ENCODE data around the gene SCRN2. TPM values are rescaled to one million over a fixed set of nuclear protein-coding genes. Genes with fewer than 3 reads are reported as not detected.
A peak's percentile ranks its signal among the peaks of the same experiment; 100 is the strongest.

SCRN2 gene
- total and polyA plus RNA-seq, 7 experiments from 2014 or later, result 27.5 to 55.9 (median 38.3) TPM

DNA sequence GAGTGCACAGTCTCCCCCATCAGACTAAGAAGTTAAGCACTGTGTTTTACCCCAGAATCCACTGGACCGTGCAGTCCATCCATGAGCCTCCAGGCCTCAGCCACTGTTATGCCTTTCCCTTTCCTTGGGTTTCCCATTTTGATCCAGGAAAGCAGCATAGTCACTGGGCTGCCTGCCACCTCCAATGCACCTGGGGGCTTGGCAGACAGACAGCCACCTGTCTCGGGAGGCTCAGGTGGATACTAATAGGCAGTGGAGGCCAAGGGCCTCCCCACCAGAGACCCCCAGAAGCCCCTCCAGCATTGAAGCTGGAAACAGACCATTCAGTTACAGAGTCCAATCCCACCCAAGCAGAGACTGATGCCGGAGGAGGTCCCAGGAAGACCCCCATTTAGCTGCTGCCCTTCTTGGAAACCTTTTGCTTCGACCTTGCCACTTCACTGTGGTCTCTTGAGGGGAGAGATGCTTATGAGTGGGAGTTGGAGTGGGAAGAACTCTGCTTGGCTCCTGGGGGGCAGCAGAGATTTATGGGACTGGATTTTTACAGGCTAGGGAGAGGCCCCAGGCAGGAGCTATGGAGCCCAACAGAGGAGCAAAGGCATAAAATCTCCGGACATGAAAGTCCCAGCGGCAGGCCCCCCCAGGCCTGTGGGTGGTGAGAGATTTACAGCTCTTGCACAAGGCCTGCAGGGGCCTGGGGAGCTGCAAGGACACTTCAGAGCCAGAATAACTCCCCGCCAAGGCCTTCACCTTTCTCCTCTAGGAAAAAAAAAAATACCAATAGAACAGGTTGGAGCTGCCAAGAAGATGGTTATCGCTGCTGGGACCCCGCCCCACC is 42.7 kb upstream of the SCRN2 start:
- H3K9me3 Mint-ChIP-seq, result no peaks in the 10 kb centered on the region
- CTCF ChIA-PET, result interaction anchor here (14.4 kb wide), 1 partner anchor 40 kb away, joined by 290 read pairs; the partner anchor contains the start of gene SCRN2
- peak overlapping the region in 7 of 10 donors; percentile 25 to 69 (median 60) for H3K4me3 Mint-ChIP-seq
- peaks cover 0 to 10% (median 0%) of the 10 kb centered on the region in 5 donors for H3K27me3 Mint-ChIP-seq
- ATAC-seq (no peak), DNase-seq (no peak)
- no peaks in the 10 kb centered on the region for H3K36me3 Mint-ChIP-seq
- intact Hi-C loops (cut with micrococcal nuclease), result no loop called here
- peak overlapping the region in 6 of 9 donors; percentile 20 to 72 (median 38) for H3K27ac Mint-ChIP-seq
- POLR2A ChIA-PET, result interaction anchor here (1.0 to 1.2 kb wide), 2 partner anchors 11 to 52 kb away, joined by 7 read pairs; partner anchors contain the start of genes LRRC46 and MRPL10
- Histone ChIP-seq H3K4me3 (ENCODE audit: low read length) (no peak overlapping the region), H3K9me3 (ENCODE audit: control insufficient read depth in 2 of 3, low read length in 3 of 3) (no peaks in the 10 kb centered on the region), H3K27me3 (ENCODE audit: control insufficient read depth in 2 of 2, insufficient read depth in 2 of 2, low read length in 2 of 2) (no peaks in the 10 kb centered on the region), H3K36me3 (ENCODE audit: control insufficient read depth in 2 of 3, insufficient read depth in 3 of 3, low read length in 3 of 3) (no peaks in the 10 kb centered on the region), H3K4me1 (ENCODE audit: control insufficient read depth in 2 of 2, insufficient read depth in 2 of 2, low read length in 2 of 2) (peaks cover 0 to 31% of the 10 kb centered on the region in 2 donors), H3K27ac (ENCODE audit: low read depth, low read length) (no peak overlapping the region)
- peaks cover 21 to 42% (median 33%) of the 10 kb centered on the region in 7 donors for H3K4me1 Mint-ChIP-seq

DNA sequence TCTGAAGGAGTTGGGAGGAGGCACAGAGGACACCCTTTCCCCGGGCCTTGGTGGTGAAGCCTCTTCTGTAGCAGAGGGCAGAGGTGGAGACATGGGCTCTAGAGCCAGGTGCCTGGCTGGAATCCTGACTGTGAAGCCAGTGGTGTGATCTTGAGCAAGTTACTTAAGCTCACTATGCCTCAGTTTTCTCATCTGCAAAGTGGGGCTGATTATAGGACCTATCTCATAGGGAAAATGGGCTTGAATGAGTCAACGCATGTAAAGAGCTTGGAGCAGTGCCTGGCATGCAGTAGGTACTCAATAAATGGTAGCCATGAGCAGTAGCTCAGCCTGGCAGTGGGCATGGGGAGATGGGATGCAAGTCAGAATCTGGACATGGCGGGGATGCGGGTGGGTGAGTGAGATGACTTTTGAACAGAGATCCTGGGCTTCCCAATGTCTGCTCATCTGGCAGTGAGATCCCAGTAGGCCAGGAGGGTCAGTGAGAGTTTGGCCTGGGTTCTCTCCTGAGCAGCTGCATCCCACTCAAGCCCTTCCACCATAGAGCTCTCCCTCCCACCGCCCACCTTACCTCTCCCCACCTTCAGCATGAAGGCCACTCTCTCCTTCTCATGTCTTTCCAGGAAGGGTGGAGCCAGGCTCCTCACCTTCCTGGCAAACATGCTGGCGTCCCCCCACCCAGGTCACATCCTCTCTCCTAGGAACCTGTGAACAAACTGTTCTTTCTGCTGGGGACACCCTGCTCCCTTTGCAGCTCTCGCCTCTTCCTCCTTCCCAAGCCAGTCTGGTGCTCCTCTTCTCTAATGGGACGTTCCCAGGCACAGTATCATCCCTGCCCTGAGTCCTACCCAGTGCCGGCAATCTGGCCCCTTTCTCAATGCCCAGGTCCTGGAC is 41.9 kb upstream of the SCRN2 start:
- peak overlapping the region in 6 of 9 donors; percentile 20 to 72 (median 38) for H3K27ac Mint-ChIP-seq
- POLR2A ChIA-PET, result no interaction called here
- H3K27me3 Mint-ChIP-seq, result peaks cover 0 to 15% (median 0%) of the 10 kb centered on the region in 5 donors
- peak overlapping the region in 8 of 10 donors; percentile 29 to 69 (median 60) for H3K4me3 Mint-ChIP-seq
- no peaks in the 10 kb centered on the region for H3K27me3 ChIP-seq (ENCODE audit: control insufficient read depth in 2 of 2, insufficient read depth in 2 of 2, low read length in 2 of 2)
- H3K36me3 ChIP-seq (ENCODE audit: control insufficient read depth in 2 of 3, insufficient read depth in 3 of 3, low read length in 3 of 3), result no peaks in the 10 kb centered on the region
- no peaks in the 10 kb centered on the region for H3K9me3 ChIP-seq (ENCODE audit: control insufficient read depth in 2 of 3, low read length in 3 of 3)
- no peak overlapping the region for H3K4me3 ChIP-seq (ENCODE audit: low read length)
- intact Hi-C loops (cut with micrococcal nuclease), result no loop called here
- DNase-seq (no peak), ATAC-seq (no peak)
- CTCF ChIA-PET, result interaction anchor here (0.6 to 14.4 kb wide), 4 partner anchors 24 to 894 kb away, joined by 3 to 290 read pairs (median 3); partner anchors contain the start of gene SCRN2
- peaks cover 21 to 42% (median 33%) of the 10 kb centered on the region in 7 donors for H3K4me1 Mint-ChIP-seq
- H3K27ac ChIP-seq (ENCODE audit: low read depth, low read length), result no peak overlapping the region
- peaks cover 0 to 31% of the 10 kb centered on the region in 2 donors for H3K4me1 ChIP-seq (ENCODE audit: control insufficient read depth in 2 of 2, insufficient read depth in 2 of 2, low read length in 2 of 2)
- H3K36me3 Mint-ChIP-seq, result no peaks in the 10 kb centered on the region
- H3K9me3 Mint-ChIP-seq, result no peaks in the 10 kb centered on the region

DNA sequence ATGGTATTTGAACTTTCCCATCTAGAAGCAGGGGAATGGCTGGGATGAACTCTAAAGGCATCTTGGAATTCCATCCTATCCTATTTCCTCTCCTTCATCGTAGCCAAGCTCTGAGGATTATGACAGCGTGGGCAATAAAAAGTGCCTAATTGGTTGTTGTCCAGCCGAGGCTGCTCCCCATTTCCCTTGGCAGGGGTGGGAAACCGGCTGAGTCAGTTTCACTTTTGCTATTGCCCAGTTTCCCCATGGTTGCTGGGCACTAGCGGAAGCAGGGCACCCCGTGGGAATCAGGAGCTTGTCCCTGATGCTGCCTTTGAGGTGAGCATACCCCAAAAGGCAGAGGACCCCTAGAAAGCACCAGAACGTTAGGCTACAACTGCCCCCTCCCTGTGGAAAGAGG is 41.2 kb upstream of the SCRN2 start:
- H3K27ac ChIP-seq (ENCODE audit: low read depth, low read length), result no peak overlapping the region
- no peaks in the 10 kb centered on the region for H3K36me3 Mint-ChIP-seq
- ATAC-seq (no peak), DNase-seq (no peak)
- H3K4me1 Mint-ChIP-seq, result peaks cover 21 to 42% (median 33%) of the 10 kb centered on the region in 7 donors
- POLR2A ChIA-PET, result no interaction called here
- H3K27me3 ChIP-seq (ENCODE audit: control insufficient read depth in 2 of 2, insufficient read depth in 2 of 2, low read length in 2 of 2), result no peaks in the 10 kb centered on the region
- H3K36me3 ChIP-seq (ENCODE audit: control insufficient read depth in 2 of 3, insufficient read depth in 3 of 3, low read length in 3 of 3), result no peaks in the 10 kb centered on the region
- H3K27ac Mint-ChIP-seq, result no peak overlapping the region
- H3K4me3 ChIP-seq (ENCODE audit: low read length), result no peak overlapping the region
- CTCF ChIA-PET, result interaction anchor here (0.6 to 14.4 kb wide), 5 partner anchors 23 to 893 kb away, joined by 3 to 290 read pairs (median 3); partner anchors contain the start of gene SCRN2
- peaks cover 0 to 31% of the 10 kb centered on the region in 2 donors for H3K4me1 ChIP-seq (ENCODE audit: control insufficient read depth in 2 of 2, insufficient read depth in 2 of 2, low read length in 2 of 2)
- no peak overlapping the region for H3K4me3 Mint-ChIP-seq
- no peaks in the 10 kb centered on the region for H3K9me3 Mint-ChIP-seq
- intact Hi-C loops (cut with micrococcal nuclease), result no loop called here
- no peaks in the 10 kb centered on the region for H3K9me3 ChIP-seq (ENCODE audit: control insufficient read depth in 2 of 3, low read length in 3 of 3)
- peaks cover 0 to 19% (median 5%) of the 10 kb centered on the region in 5 donors for H3K27me3 Mint-ChIP-seq

DNA sequence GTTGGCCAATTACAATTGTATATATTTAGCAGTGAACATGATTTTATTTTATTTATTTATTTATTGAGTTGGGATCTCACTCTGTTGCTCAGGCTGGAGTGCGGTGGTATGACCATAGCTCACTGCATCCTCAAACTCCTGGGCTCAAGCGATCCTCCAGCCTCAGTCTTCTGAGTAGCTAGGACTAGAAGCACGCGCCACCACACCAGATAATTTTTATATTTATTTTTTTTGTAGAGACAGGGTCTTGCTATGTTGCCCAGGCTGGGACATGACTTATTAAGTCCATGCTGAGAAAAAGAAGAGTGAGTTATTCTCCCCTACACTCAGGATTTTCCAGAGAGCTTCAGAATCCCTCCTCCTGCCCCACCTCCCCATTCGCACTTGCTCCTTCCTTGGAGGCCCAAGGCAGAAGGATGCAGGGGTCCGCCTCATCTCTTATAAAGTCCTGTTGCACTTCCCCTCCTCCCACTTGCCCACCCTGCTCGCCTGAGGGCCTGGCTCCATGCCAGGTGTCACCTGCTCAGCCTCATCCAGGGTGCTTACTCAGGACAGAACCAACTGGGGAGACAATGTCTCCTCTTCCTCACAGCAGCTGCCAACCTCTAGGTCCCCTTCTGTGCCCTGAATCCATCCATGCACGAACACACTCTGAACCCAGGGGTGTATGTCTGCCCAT is 38.8 kb upstream of the SCRN2 start:
- no peaks in the 10 kb centered on the region for H3K9me3 ChIP-seq (ENCODE audit: control insufficient read depth in 2 of 3, low read length in 3 of 3)
- H3K9me3 Mint-ChIP-seq, result no peaks in the 10 kb centered on the region
- H3K36me3 Mint-ChIP-seq, result peaks cover 0 to 4% (median 0%) of the 10 kb centered on the region in 5 donors
- H3K4me3 ChIP-seq (ENCODE audit: low read length), result no peak overlapping the region
- H3K4me1 ChIP-seq (ENCODE audit: control insufficient read depth in 2 of 2, insufficient read depth in 2 of 2, low read length in 2 of 2), result peaks cover 0 to 22% of the 10 kb centered on the region in 2 donors
- no peak overlapping the region for H3K27ac Mint-ChIP-seq
- peaks cover 5 to 31% (median 11%) of the 10 kb centered on the region in 5 donors for H3K27me3 Mint-ChIP-seq
- no peak for ATAC-seq
- H3K4me1 Mint-ChIP-seq, result peaks cover 19 to 30% (median 23%) of the 10 kb centered on the region in 7 donors
- intact Hi-C loops (cut with micrococcal nuclease), result no loop called here
- no peaks in the 10 kb centered on the region for H3K27me3 ChIP-seq (ENCODE audit: control insufficient read depth in 2 of 2, insufficient read depth in 2 of 2, low read length in 2 of 2)
- no peak overlapping the region for H3K4me3 Mint-ChIP-seq
- no peaks in the 10 kb centered on the region for H3K36me3 ChIP-seq (ENCODE audit: control insufficient read depth in 2 of 3, insufficient read depth in 3 of 3, low read length in 3 of 3)
- H3K27ac ChIP-seq (ENCODE audit: low read depth, low read length), result no peak overlapping the region
- DNase-seq, result no peak
- ChIA-PET POLR2A (interaction anchor here (0.7 to 1.1 kb wide), 3 partner anchors 16 to 72 kb away, joined by 3 to 6 read pairs (median 5); no protein-coding TSS in a partner anchor), CTCF (interaction anchor here (1.4 to 1.8 kb wide), 2 partner anchors 10 to 39 kb away, joined by 3 to 6 read pairs; partner anchors contain the start of gene SCRN2)

DNA sequence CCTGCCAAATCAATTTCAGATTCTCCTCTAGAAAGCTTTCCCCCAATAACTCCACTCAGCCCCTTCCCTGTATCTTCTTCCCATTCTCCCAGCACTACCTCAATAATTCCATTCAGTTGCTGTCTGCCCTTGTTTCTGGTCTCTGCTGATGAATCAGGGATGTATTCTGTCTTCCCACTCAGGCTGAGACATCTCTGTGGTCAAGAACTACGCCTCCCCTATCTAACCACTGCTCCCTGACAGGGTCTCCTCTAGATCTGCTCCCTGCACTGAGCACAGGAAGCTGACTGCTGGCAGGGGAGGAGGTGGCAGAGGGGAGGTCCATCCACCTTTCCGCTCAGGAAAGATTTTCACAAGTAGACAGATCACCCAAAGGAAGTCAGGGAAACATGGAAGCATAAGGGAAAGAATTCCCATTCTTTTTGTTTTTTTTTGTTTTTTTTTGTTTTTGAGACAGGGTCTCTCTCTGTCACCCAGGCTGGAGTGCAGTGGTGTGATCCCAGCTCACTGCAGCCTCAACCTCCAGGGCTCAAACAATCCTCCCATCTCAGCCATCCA is 38.0 kb upstream of the SCRN2 start:
- ATAC-seq (no peak), DNase-seq (no peak)
- peak overlapping the region in 1 of 9 donors; percentile 81 for H3K27ac Mint-ChIP-seq
- H3K27me3 Mint-ChIP-seq, result peaks cover 11 to 38% (median 16%) of the 10 kb centered on the region in 5 donors
- ChIA-PET POLR2A (interaction anchor here (1.1 kb wide), 1 partner anchor 16 kb away, joined by 6 read pairs; no protein-coding TSS in a partner anchor), CTCF (interaction anchor here (0.6 to 1.8 kb wide), 3 partner anchors 11 to 197 kb away, joined by 3 to 6 read pairs (median 3); partner anchors contain the start of gene SCRN2)
- intact Hi-C loops (cut with micrococcal nuclease), result no loop called here
- H3K4me3 Mint-ChIP-seq, result no peak overlapping the region
- Histone ChIP-seq H3K36me3 (ENCODE audit: control insufficient read depth in 2 of 3, insufficient read depth in 3 of 3, low read length in 3 of 3) (no peaks in the 10 kb centered on the region), H3K4me3 (ENCODE audit: low read length) (no peak overlapping the region), H3K9me3 (ENCODE audit: control insufficient read depth in 2 of 3, low read length in 3 of 3) (no peaks in the 10 kb centered on the region), H3K4me1 (ENCODE audit: control insufficient read depth in 2 of 2, insufficient read depth in 2 of 2, low read length in 2 of 2) (peaks cover 0 to 13% of the 10 kb centered on the region in 2 donors), H3K27ac (ENCODE audit: low read depth, low read length) (no peak overlapping the region), H3K27me3 (ENCODE audit: control insufficient read depth in 2 of 2, insufficient read depth in 2 of 2, low read length in 2 of 2) (no peaks in the 10 kb centered on the region)
- H3K9me3 Mint-ChIP-seq, result no peaks in the 10 kb centered on the region
- H3K4me1 Mint-ChIP-seq, result peaks cover 14 to 22% (median 17%) of the 10 kb centered on the region in 7 donors
- H3K36me3 Mint-ChIP-seq, result peaks cover 0 to 4% (median 0%) of the 10 kb centered on the region in 5 donors

All from naive thymus-derived CD4-positive, alpha-beta T cell (primary cell).